Measurements from ENCODE around the gene ZNF32. TPM values are rescaled to one million over a fixed set of nuclear protein-coding genes. Genes with fewer than 3 reads are reported as not detected.

Gene ZNF32, protein sequence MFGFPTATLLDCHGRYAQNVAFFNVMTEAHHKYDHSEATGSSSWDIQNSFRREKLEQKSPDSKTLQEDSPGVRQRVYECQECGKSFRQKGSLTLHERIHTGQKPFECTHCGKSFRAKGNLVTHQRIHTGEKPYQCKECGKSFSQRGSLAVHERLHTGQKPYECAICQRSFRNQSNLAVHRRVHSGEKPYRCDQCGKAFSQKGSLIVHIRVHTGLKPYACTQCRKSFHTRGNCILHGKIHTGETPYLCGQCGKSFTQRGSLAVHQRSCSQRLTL
- total RNA-seq (2021) (37.6 and 40.1 TPM in 2 replicates), Bru-seq, nascent RNA (percentile 78 among the genes with signal in this experiment), BruChase-seq, experiment 1, labeled RNA remaining after a 2-hour chase (percentile 74 among the genes with signal in this experiment), BruChase-seq, experiment 2, labeled RNA remaining after a 6-hour chase (percentile 76 among the genes with signal in this experiment)
- long read RNA-seq, transcript ZNF32-201 (3 exons, 1,137 nt) = major isoform, 18 of 36 reads
- long read RNA-seq, partial matches to known transcripts = 3 of 36 reads
- long read RNA-seq, other reads (novel, unspliced or antisense) = 14 of 36 reads

DNA sequence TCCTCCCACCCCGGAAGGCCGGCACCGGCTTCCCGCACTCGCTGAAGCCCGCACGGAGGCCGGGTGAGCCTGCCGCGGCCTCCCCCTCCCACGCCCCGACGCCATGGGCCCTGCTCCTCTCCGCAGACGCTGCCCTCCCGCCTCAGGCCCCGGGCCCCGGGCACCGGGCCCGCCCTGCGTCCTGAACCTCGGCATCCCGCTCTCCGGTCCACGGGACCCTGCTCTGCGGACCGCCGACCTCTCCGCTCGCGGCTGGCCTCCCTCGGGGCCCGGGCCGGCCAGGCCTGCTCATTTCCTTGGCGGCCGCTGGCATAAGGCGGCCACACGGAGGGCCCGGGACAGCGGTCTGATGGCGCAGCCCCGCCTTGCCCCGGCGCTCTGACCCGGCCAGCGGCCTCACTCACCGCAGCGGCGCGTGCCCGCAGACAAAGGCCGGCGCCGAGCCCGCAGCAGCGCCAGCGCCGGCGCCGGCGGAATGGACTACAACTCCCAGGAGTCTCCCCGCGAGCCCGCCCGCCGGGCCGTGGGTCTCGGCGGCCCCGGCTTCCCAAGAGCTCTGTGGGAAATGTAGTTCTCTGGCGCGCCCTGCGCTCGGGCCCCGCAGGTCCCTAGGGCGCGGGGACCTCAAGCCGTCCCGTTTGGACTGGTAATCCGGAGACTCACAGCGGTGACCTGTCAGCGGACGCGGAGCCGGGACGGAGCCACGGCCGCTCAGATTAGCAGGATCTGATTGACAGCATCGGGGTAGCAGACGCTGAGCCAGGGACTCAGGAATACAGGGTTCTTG, at the start of gene ZNF32:
Gene ZNF32, minus strand, starts transcription at position 484 of the 787 bp plus-strand sequence. CDS start 2,748 bp downstream, outside the sequence.
- no TSS peak for BruUV-seq (replicated peaks)

DNA sequence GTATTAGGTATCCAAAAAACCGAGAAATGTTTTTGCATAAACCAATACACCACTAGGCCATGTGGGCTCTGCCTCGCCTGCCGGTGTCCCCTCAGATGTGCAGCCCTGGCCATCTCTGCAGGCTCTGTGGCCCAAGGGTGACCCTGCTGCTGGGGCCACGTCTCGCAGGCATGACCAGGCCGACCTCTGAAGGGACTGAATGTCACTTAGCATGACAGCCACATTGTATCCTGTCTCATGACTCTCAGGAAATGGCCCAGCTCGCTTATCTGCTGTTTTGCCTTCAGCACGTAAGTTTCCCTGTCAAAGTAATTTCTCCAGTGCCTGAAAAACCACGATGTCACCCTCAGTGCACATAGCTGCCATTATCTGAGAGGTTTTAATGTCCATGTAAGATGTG, 49.5 kb upstream of the ZNF32 start:
- Histone ChIP-seq H3K27me3 (replicated peaks; ENCODE audit: insufficient read depth, low read depth, low read length, poor library complexity) (no peaks in the 10 kb centered on the region), H3K4me3 (ENCODE audit: low read depth, low read length, poor library complexity, severe bottlenecking) (no peak overlapping the region), H3K9me3 (ENCODE audit: low read depth, low read length, poor library complexity, severe bottlenecking) (no peaks in the 10 kb centered on the region), H3K27ac (ENCODE audit: low read depth, low read length, poor library complexity, severe bottlenecking) (no peak overlapping the region), H3K36me3 (ENCODE audit: insufficient read depth, low read length, poor library complexity, severe bottlenecking) (no peaks in the 10 kb centered on the region), H3K4me1 (ENCODE audit: insufficient read depth, low read length, poor library complexity, severe bottlenecking) (no peaks in the 10 kb centered on the region)
- POLR2A ChIA-PET (ENCODE audit: low non-redundant PET) = no interaction called here
- CTCF ChIA-PET = no interaction called here
- TF ChIP-seq, protein P1, sequence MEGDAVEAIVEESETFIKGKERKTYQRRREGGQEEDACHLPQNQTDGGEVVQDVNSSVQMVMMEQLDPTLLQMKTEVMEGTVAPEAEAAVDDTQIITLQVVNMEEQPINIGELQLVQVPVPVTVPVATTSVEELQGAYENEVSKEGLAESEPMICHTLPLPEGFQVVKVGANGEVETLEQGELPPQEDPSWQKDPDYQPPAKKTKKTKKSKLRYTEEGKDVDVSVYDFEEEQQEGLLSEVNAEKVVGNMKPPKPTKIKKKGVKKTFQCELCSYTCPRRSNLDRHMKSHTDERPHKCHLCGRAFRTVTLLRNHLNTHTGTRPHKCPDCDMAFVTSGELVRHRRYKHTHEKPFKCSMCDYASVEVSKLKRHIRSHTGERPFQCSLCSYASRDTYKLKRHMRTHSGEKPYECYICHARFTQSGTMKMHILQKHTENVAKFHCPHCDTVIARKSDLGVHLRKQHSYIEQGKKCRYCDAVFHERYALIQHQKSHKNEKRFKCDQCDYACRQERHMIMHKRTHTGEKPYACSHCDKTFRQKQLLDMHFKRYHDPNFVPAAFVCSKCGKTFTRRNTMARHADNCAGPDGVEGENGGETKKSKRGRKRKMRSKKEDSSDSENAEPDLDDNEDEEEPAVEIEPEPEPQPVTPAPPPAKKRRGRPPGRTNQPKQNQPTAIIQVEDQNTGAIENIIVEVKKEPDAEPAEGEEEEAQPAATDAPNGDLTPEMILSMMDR (conservative IDR thresholded peaks at IDR 0.05; ENCODE audit: low read depth, low read length) = no peak
- no peak for TF ChIP-seq EZH2 (IDR thresholded peaks at IDR 0.05; ENCODE audit: borderline replicate concordance, low read depth, low read length, poor library complexity, severe bottlenecking)
- intact Hi-C loops (cut with micrococcal nuclease; ENCODE audit: unreplicated experiment) = loop anchor here (10.0 kb wide), 1 partner anchor 347 kb away; no protein-coding TSS in a partner anchor
- no peak for DNase-seq (ENCODE audit: low spot score)
- BruUV-seq (replicated peaks) = no TSS peak

More for the DNA sequence above, at the start of gene ZNF32:
- H3K4me3 ChIP-seq (ENCODE audit: low read depth, low read length, poor library complexity, severe bottlenecking) = peak within 1 kb of the TSS; percentile 73
- H3K36me3 ChIP-seq (ENCODE audit: insufficient read depth, low read length, poor library complexity, severe bottlenecking) = peaks cover 31% of the 10 kb centered on the region
- peaks cover 3% of the 10 kb centered on the region for H3K4me1 ChIP-seq (ENCODE audit: insufficient read depth, low read length, poor library complexity, severe bottlenecking)
- H3K27me3 ChIP-seq (replicated peaks; ENCODE audit: insufficient read depth, low read depth, low read length, poor library complexity) = no peaks in the 10 kb centered on the region
- no peak for TF ChIP-seq EZH2 (IDR thresholded peaks at IDR 0.05; ENCODE audit: borderline replicate concordance, low read depth, low read length, poor library complexity, severe bottlenecking)
- TF ChIP-seq, protein P1 (conservative IDR thresholded peaks at IDR 0.05; ENCODE audit: low read depth, low read length) = no peak
- ChIA-PET CTCF (no interaction called here), POLR2A (ENCODE audit: low non-redundant PET) (interaction anchor here (0.6 kb wide), 1 partner anchor 554 kb away, joined by 3 read pairs; no protein-coding TSS in a partner anchor)
- DNase-seq (ENCODE audit: low spot score) = peak; percentile 91
- peaks cover 44% of the 10 kb centered on the region for H3K9me3 ChIP-seq (ENCODE audit: low read depth, low read length, poor library complexity, severe bottlenecking)
- H3K27ac ChIP-seq (ENCODE audit: low read depth, low read length, poor library complexity, severe bottlenecking) = peak within 1 kb of the TSS; percentile 89
- intact Hi-C loops (cut with micrococcal nuclease; ENCODE audit: unreplicated experiment) = no loop called here

DNA sequence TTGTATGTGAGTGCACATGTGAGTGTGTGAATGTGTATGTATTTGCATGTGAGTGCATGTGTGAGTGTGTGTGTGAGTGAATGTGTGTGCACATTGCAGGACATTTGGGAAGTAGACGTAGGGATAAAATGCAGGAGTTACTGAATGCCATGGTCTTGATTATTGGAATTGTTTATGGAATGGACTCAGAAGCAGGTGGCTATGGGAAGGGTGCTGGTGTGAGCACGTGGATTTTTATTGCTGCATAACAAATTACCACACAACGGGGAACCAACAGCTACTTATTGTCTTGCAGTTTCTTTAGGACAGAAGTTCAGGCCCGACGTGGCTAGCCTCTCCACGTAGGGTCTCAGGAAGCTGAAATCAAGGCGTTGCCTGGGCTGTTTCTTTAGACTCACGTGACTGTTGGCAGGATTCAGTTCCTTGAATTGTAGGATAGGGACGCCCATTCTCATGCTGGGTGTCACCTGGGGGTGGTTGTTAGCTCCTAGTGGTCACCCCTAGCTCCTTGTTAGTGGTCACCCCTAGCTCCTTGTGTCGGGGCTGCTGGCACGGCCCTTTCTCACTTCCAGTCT, 48.3 kb upstream of the ZNF32 start:
- no peak for DNase-seq (ENCODE audit: low spot score)
- intact Hi-C loops (cut with micrococcal nuclease; ENCODE audit: unreplicated experiment) = loop anchor here (10.0 kb wide), 1 partner anchor 348 kb away; no protein-coding TSS in a partner anchor
- H3K9me3 ChIP-seq (ENCODE audit: low read depth, low read length, poor library complexity, severe bottlenecking) = no peaks in the 10 kb centered on the region
- no TSS peak for BruUV-seq (replicated peaks)
- TF ChIP-seq EZH2 (IDR thresholded peaks at IDR 0.05; ENCODE audit: borderline replicate concordance, low read depth, low read length, poor library complexity, severe bottlenecking) = no peak
- TF ChIP-seq, protein P1 (conservative IDR thresholded peaks at IDR 0.05; ENCODE audit: low read depth, low read length) = no peak
- H3K27ac ChIP-seq (ENCODE audit: low read depth, low read length, poor library complexity, severe bottlenecking) = no peak overlapping the region
- no peaks in the 10 kb centered on the region for H3K4me1 ChIP-seq (ENCODE audit: insufficient read depth, low read length, poor library complexity, severe bottlenecking)
- CTCF ChIA-PET = no interaction called here
- no peaks in the 10 kb centered on the region for H3K27me3 ChIP-seq (replicated peaks; ENCODE audit: insufficient read depth, low read depth, low read length, poor library complexity)
- no peak overlapping the region for H3K4me3 ChIP-seq (ENCODE audit: low read depth, low read length, poor library complexity, severe bottlenecking)
- H3K36me3 ChIP-seq (ENCODE audit: insufficient read depth, low read length, poor library complexity, severe bottlenecking) = no peaks in the 10 kb centered on the region
- POLR2A ChIA-PET (ENCODE audit: low non-redundant PET) = no interaction called here

All from A673 (cell line).